Measurements from ENCODE around the gene PCYT2.

DNA sequence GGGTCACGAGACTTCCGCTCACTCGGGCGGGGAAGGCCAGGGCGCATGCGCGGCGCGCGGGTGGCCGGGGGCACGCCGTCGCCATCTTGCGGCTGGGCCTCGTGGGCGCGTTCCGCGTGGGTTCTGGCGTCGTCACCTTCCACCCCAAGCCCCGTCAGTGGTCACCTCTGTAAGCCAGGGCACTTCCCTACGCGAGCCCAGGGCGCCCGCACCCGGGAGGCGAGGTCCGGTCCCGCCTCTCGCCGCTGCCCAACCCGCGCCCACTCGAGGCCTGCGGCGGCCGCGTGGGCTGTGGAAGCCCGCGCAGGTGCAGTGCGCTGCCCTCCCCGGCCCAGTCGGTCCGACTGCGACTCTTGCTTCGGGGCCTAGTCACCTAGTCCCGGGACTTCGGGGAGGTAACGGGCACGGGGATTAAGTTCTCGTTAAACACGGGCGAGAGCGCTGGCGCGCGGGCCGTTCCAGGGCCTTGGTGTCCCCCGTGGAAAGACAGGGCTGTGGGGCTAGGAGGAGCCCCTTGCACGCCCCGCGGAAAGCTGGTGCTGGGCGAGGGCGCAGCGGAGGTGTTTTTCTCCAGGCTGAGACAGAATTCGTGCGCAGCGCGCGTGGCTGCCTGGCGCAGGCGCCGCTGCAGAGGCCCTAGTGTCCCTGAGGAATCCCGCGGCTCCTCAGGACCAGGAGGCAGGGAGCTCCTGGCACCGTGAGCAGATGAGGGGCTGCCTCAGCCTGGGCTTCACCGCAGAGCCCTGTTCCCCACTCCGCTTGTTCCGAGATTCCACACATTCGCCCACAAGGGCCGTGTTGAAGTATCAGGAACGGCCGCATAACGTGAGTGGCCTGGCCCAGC is 39.6 kb downstream of the PCYT2 start:
- peak; percentile 64; the same call in 1 of the 2 replicates for TF ChIP-seq SP1 (CRISPR knock-in tag; conservative IDR thresholded peaks at IDR 0.05)
- peak; percentile 86 for TF ChIP-seq GABPB1 (CRISPR knock-in tag; IDR thresholded peaks at IDR 0.05)
- TF ChIP-seq CREM (CRISPR knock-in tag; IDR thresholded peaks at IDR 0.05), result peak; percentile 65
- TF ChIP-seq JUN (CRISPR knock-in tag; IDR thresholded peaks at IDR 0.05), result peak; percentile 52; the same call in 1 of the 2 replicates
- no peak for TF ChIP-seq CTCF (IDR thresholded peaks at IDR 0.05)
- no peak for TF ChIP-seq NR1H2 (CRISPR knock-in tag; IDR thresholded peaks at IDR 0.05)
- TF ChIP-seq, protein P1, sequence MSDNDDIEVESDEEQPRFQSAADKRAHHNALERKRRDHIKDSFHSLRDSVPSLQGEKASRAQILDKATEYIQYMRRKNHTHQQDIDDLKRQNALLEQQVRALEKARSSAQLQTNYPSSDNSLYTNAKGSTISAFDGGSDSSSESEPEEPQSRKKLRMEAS (CRISPR knock-in tag; IDR thresholded peaks at IDR 0.05), result peak; percentile 97
- TF ChIP-seq, protein P2, sequence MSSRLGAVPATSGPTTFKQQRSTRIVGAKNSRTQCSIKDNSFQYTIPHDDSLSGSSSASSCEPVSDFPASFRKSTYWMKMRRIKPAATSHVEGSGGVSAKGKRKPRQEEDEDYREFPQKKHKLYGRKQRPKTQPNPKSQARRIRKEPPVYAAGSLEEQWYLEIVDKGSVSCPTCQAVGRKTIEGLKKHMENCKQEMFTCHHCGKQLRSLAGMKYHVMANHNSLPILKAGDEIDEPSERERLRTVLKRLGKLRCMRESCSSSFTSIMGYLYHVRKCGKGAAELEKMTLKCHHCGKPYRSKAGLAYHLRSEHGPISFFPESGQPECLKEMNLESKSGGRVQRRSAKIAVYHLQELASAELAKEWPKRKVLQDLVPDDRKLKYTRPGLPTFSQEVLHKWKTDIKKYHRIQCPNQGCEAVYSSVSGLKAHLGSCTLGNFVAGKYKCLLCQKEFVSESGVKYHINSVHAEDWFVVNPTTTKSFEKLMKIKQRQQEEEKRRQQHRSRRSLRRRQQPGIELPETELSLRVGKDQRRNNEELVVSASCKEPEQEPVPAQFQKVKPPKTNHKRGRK (CRISPR knock-in tag; IDR thresholded peaks at IDR 0.05; ENCODE audit: borderline replicate concordance), result no peak
- TF ChIP-seq ETV6 (CRISPR knock-in tag; IDR thresholded peaks at IDR 0.05), result peak; percentile 65
- TF ChIP-seq FOXP4 (CRISPR knock-in tag; IDR thresholded peaks at IDR 0.05), result peak; percentile 89; the same call in 1 of the 2 replicates
- TF ChIP-seq E2F4 (CRISPR knock-in tag; IDR thresholded peaks at IDR 0.05; ENCODE audit: borderline replicate concordance, low read depth), result peak; percentile 24; the same call in 1 of the 2 replicates
- TF ChIP-seq, protein P3, sequence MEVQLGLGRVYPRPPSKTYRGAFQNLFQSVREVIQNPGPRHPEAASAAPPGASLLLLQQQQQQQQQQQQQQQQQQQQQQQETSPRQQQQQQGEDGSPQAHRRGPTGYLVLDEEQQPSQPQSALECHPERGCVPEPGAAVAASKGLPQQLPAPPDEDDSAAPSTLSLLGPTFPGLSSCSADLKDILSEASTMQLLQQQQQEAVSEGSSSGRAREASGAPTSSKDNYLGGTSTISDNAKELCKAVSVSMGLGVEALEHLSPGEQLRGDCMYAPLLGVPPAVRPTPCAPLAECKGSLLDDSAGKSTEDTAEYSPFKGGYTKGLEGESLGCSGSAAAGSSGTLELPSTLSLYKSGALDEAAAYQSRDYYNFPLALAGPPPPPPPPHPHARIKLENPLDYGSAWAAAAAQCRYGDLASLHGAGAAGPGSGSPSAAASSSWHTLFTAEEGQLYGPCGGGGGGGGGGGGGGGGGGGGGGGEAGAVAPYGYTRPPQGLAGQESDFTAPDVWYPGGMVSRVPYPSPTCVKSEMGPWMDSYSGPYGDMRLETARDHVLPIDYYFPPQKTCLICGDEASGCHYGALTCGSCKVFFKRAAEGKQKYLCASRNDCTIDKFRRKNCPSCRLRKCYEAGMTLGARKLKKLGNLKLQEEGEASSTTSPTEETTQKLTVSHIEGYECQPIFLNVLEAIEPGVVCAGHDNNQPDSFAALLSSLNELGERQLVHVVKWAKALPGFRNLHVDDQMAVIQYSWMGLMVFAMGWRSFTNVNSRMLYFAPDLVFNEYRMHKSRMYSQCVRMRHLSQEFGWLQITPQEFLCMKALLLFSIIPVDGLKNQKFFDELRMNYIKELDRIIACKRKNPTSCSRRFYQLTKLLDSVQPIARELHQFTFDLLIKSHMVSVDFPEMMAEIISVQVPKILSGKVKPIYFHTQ (CRISPR knock-in tag; IDR thresholded peaks at IDR 0.05), result no peak
